ENCODE measurements around the gene VAMP1.

GRCh38 chr12:6437586-6437985 lies 32.9 kb downstream of the VAMP1 start:
- TF ChIP-seq CTCF (IDR thresholded peaks at IDR 0.05; ENCODE audit: control extremely low read depth in 1 of 3, insufficient read depth in 1 of 3, low read depth in 1 of 3, low read length in 3 of 3) (no peak), JUND (IDR thresholded peaks at IDR 0.05; ENCODE audit: low read length) (no peak), EZH2 (IDR thresholded peaks at IDR 0.05; ENCODE audit: low read depth, low read length, severe bottlenecking) (no peak), ZNF274 (IDR thresholded peaks at IDR 0.05; ENCODE audit: borderline replicate concordance, extremely low read depth, low read length) (no peak), GTF2F1 (IDR thresholded peaks at IDR 0.05; ENCODE audit: borderline replicate concordance, low read depth, low read length) (no peak)
- TF ChIP-seq, protein P1, sequence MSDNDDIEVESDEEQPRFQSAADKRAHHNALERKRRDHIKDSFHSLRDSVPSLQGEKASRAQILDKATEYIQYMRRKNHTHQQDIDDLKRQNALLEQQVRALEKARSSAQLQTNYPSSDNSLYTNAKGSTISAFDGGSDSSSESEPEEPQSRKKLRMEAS (IDR thresholded peaks at IDR 0.05): no peak

Data from H1 (cell line).